Nucleus accumbens (tissue), 56 donors: ENCODE measurements around the gene ASCC2.
"Not testable (repeated sequence)": the region's sequence is repeated elsewhere in the genome, so short reads cannot be mapped to it uniquely, and the experiment has no call there.

Source experiments
- DNase-seq, 56 donors: peaks; one replicate each; lab custom pipeline; 2025; lab: John Stamatoyannopoulos, UW

ASCC2 gene, protein sequence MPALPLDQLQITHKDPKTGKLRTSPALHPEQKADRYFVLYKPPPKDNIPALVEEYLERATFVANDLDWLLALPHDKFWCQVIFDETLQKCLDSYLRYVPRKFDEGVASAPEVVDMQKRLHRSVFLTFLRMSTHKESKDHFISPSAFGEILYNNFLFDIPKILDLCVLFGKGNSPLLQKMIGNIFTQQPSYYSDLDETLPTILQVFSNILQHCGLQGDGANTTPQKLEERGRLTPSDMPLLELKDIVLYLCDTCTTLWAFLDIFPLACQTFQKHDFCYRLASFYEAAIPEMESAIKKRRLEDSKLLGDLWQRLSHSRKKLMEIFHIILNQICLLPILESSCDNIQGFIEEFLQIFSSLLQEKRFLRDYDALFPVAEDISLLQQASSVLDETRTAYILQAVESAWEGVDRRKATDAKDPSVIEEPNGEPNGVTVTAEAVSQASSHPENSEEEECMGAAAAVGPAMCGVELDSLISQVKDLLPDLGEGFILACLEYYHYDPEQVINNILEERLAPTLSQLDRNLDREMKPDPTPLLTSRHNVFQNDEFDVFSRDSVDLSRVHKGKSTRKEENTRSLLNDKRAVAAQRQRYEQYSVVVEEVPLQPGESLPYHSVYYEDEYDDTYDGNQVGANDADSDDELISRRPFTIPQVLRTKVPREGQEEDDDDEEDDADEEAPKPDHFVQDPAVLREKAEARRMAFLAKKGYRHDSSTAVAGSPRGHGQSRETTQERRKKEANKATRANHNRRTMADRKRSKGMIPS

DNA sequence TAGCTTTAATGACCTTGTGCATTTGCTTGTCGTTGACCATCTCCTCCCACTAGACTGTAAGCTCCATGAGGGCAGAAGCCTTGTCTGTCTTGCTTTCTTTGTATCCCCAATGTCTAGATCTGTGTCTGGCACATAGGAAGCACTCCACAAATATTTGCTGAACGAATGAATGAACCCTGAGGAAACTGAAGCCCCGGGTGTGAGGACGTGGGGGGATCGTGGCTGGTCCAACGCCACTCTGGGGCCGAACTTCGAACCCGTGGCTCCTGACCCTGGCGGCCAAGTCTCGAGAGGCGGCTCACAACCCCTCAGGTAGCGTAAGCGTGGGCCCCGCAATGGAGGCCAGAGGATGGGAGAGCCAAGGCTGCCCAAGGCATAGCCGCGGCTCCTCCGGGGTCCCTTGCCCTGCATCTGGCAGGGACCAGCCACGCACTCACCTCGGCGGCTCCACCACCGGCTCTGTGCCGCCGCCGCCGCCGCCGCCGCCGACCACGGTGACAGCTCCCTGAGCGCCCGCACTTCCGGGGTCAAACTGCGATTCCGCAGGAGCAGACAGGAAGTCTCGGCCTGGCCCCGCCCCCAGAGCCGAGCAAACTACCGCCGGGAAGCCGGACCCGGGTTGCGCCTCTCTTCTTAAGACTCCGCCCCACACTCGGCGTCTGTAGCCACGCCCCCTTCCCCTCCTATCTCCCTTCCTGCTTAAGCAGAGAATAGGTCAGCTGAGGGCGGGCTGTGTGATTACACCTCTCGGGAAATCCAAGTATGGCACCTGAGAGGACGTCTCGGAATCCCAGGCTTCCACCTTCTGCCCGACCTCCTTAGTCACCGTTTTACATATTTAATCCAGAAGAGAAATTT is at the start of gene ASCC2:
Gene ASCC2 (minus strand): TSS at position 534 of the 858 bp plus-strand sequence. CDS start 5,949 bp downstream, outside the sequence.
- DNase-seq: peak; percentile 51 to 99 (median 92)

DNA sequence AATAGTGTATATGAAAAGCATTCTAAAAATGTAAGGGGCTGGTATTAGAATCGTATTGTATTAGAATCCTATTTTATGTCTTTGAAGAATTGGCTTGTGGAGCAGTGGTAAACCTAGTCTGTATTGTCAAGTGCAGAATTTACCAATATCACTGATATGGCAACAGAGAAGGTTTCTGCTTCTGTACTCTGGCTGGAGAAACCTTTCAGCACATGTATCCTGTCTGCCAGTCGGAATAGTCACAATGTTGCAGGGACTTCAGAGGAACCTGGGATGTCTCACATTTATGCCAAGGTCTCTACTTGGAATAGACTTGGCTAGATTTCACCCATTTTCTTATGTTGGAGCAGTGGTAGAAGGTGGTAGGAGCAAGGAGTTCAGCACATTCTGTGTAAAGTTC is 49.3 kb upstream of the ASCC2 start:
- DNase-seq: no peak

DNA sequence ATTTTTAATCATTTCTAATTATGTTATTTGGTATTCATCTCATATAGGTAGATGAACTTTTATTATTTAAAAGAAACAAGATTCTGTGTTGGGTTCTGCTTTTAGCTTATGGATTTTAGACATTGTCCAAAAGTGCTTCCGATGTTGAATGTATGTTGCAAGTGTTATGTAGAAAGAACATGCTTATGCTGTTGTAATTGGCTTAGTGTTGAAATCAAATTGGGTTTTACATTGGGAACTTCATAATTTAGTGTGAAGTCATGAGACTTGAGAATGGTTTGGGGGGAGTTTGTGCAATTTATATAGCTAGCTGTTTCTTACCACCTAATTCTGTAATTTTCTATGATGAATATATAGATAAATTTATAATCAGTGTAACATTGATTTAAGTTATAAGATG is 48.5 kb upstream of the ASCC2 start:
- no peak for DNase-seq

DNA sequence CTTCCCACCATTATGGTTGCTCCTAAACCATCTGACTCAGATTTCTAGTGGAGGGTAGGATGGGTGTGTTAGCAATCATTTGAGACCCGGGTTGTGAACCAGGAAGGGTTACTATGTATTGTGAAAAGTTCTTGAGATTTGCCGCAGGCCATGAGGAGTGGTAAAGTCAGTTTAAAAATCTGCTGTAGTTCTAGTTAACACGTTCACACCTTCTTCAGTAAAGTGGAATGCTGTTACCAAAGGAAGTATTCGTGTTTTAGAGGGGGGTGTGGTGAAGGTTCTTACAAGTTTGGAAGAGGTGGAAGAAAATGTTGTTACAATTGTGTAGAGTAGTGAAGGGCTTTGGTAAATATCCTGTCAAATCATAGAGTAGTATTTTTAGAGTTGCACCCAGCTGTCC is 47.5 kb upstream of the ASCC2 start:
- DNase-seq: no peak

DNA sequence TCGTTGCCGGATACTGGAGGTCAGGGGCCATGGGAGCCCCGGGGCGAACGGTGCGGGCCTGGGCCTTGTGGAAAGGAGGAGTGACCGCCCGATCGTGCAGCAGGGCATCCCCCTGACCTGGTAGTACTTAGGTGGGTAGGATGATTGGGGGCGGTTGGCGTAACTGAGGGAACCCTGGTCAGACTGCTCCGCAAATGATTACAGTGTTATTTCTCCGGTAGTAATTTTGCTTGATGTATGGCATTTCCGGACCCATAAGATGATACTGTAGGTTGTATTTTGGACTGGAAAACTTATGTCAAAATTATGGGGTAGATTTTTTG is 45.7 kb upstream of the ASCC2 start:
- DNase-seq: no peak

DNA sequence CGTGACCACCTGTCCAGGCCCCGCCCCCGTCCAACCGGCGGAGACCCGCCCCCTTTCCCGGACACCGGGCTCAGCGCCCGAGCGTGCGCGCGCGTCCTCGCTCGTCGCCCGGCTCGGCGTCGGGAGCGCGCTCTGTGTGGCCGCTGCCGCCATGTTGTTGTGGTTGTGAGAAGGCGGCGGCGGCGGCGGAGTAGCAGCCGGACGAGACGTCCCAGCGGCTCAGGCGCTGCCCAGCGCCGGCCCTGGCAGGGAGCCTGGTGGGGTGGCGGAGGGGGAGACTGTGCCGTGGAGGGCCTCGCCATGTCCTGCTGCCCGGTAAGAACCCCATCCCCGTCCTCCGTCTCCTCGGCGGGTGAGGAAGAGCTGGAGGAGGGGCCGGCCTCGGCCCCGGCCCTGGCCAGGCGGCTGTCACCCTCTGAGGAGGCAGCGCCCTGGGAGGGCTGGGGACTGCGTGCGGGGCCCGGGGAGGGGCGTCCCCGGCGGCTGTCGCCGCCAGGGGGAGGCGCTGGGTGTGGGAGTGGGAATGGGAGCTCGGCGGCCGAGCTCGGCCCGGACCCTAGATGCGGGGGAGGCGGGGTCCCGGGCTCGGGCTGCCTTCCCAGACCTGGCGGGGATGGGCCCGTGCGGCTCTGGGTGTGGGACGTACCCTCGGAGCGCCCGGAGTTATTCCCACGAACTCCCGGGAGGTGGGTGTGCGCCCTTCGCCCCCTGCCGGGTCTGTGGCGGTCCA is 45.1 kb upstream of the ASCC2 start, which contains the start of gene MTMR3:
Gene MTMR3 (plus strand): TSS at position 130 of the 730 bp plus-strand sequence. CDS start 87,886 bp downstream, outside the sequence.
- DNase-seq: peak in 55 of 56 donors; percentile 35 to 95 (median 86)

DNA sequence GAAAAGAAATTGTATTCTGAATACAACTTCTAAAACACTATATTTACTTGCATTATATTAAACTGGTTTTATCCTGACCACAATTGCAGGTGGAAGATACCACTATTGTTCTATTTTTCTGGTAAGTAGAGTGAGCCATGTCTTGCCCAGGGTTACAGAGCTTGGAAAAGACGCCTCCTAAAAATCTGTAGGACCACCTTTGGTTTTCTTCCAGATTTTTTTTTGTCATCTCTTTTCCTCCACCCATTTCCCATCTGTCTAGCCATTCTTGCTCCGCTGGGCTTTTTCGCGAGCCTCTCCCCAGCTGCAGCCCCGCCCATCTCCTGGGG is 44.6 kb upstream of the ASCC2 start:
- no peak for DNase-seq

GRCh38 chr22:29879753-29880152 is 41.7 kb upstream of the ASCC2 start:
- DNase-seq: no peak

GRCh38 chr22:29877620-29878019 is 39.5 kb upstream of the ASCC2 start:
- DNase-seq: no peak

DNA sequence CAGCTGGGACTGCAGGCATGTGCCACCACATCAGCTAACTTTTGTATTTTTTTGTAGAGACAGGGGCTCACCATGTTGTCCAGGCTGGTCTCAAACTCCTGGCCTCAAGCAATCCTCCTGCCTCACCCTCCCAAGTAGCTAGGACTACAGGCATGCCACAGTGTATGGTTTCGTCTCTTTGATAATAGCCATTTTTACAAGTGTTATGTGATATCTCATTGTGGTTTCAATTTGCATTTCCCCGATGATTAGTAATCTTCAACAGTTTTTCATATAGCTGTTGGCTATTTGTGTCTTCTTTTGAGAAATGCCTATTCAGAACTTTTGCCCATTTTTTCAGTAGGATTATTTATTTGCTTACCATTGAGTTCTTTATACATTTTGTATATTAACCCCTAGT is 35.9 kb upstream of the ASCC2 start:
- DNase-seq: no peak

- no peak for DNase-seq
Observed at GRCh38 chr22:29872989-29873388, 34.9 kb upstream of the ASCC2 start.

- no peak for DNase-seq
Observed at GRCh38 chr22:29872144-29872893, 34.2 kb upstream of the ASCC2 start.

GRCh38 chr22:29871684-29872083 is 33.6 kb upstream of the ASCC2 start:
- peak in 29 of 56 donors; percentile 1 to 72 (median 19) for DNase-seq

DNA sequence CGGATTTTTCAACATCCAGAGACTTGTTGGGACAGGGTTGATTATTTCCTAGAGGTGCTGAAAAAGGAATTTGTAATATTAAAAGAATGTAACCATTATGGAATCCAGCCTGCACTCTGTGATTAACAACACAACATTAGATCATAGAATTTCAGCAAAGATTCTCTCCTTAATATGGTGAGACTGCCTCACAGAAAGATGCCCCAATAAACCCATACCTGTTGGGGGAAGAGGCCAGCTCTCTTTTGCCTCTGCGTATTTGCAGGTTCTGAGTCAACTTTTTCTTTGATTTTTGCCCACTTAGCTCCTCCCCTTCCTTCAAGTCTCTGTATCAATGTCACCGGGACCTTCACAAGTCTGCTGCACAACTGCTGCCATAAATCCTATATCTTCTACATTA is 32.5 kb upstream of the ASCC2 start:
- DNase-seq: no peak

DNA sequence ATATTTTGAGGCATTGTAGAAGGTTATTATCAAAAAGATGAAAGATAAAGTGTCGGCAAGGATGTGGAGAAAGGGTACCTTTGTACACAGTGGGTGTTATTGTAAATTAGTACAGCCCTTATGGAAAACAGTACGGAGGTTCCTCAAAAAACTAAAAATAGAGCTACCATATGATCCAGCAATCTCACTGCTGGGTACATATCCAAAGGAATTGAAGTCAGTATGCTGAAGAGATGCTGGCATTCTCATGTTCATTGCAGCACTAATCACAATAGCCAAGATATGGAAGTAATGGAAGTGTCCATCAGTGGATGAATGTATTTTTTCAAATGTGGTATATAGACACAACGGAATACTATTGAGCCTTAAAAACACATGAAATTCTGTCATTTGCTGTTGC is 29.8 kb upstream of the ASCC2 start:
- no peak for DNase-seq

- no peak for DNase-seq
Observed at GRCh38 chr22:29867260-29867659, 29.2 kb upstream of the ASCC2 start.

- not testable (repeated sequence) for DNase-seq
Observed at GRCh38 chr22:29865572-29865971, 27.5 kb upstream of the ASCC2 start.

DNA sequence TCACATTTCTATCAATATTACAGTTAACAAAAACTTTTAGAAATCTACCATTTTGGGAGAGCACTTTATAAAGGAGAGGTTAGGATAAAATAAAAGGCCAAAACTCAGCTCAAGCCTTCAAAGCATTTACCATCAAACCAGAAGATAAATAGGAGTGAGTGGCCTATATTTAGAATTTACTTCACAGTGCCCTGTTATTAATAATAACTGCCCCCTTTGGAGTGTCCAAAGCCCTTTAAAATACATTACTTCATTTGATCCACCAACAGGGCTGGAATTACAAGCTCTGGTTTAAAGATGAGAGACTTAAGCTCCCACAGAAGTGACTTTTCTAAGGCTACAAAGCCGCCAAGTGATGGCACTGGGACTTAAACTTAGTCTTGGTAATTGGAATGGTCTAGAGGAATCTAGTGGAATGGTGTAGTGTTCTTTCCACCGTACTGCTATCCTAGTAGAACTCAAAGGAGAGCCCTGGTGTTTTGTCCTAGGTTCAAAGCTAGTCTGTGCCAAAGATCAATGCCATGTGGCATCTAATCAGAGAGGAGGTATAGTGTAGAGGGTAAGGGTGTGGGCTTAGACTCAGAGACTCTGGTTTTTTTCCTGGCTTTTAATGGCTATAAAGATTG is 23.7 kb upstream of the ASCC2 start:
- DNase-seq: no peak
